HCT116 (cell line): Measurements from ENCODE around the gene NTN5. TPM values are rescaled to one million over a fixed set of nuclear protein-coding genes. Genes with fewer than 3 reads are reported as not detected.
A peak's percentile ranks its signal among the peaks of the same experiment; 100 is the strongest.

Experiments
- CBX3 ChIP-seq: IDR thresholded peaks from 2 replicates; pipeline ENCODE4 v1.6.1; 2012; ENCODE audit warnings: low read depth
- CEBPB ChIP-seq: IDR thresholded peaks from 2 replicates; pipeline ENCODE4 v1.6.1; 2012; ENCODE audit warnings: low read depth
- EGR1 ChIP-seq: IDR thresholded peaks from 2 replicates; pipeline ENCODE4 v1.6.1; 2012; ENCODE audit warnings: low read depth
- ELF1 ChIP-seq: IDR thresholded peaks from 2 replicates; pipeline ENCODE4 v1.6.1; 2012; ENCODE audit warnings: low read depth, borderline replicate concordance
- EZH2 ChIP-seq: fragments of 200-600 bp; sonication (generic); IDR thresholded peaks from 2 replicates; pipeline ENCODE4 v1.6.1; 2017; ENCODE audit warnings: antibody characterized with exemption, mixed run types
- EZH2phosphoT487 ChIP-seq: fragments of 200-600 bp; IDR thresholded peaks from 2 replicates; pipeline ENCODE4 v1.6.1; 2018; ENCODE audit warnings: antibody characterized with exemption, borderline replicate concordance
- FOSL1 ChIP-seq: IDR thresholded peaks from 2 replicates; pipeline ENCODE4 v1.6.1; 2012; ENCODE audit warnings: low read depth
- JUND ChIP-seq: IDR thresholded peaks from 2 replicates; pipeline ENCODE4 v1.6.1; 2012
- POLR2A ChIP-seq: IDR thresholded peaks from 2 replicates; pipeline ENCODE4 v1.7.0; 2011; ENCODE audit warnings: borderline replicate concordance; ENCODE audit not compliant: insufficient read depth, insufficient read length; ENCODE audit errors: extremely low read depth
- POLR2AphosphoS5 ChIP-seq: IDR thresholded peaks from 2 replicates; pipeline ENCODE4 v1.6.1; 2011; ENCODE audit warnings: mild to moderate bottlenecking, low read depth, low read length, moderate library complexity
- SIN3A ChIP-seq: IDR thresholded peaks from 2 replicates; pipeline ENCODE4 v1.6.1; 2012; ENCODE audit warnings: low read depth
- SP1 ChIP-seq: IDR thresholded peaks from 2 replicates; pipeline ENCODE4 v1.6.1; 2012; ENCODE audit warnings: low read depth
- SRF ChIP-seq: IDR thresholded peaks from 2 replicates; pipeline ENCODE4 v1.6.1; 2012; ENCODE audit warnings: low read depth
- YY1 ChIP-seq: IDR thresholded peaks from 2 replicates; pipeline ENCODE4 v1.6.1; 2011; ENCODE audit warnings: low read length, low read depth, moderate library complexity, mild to moderate bottlenecking; ENCODE audit not compliant: insufficient replicate concordance; ENCODE audit errors: extremely low read depth
- ZNF274 ChIP-seq: fragments of 200-500 bp; sonication (Bioruptor generic); IDR thresholded peaks from 2 replicates; pipeline ENCODE4 v1.6.1; 2014; ENCODE audit warnings: mild to moderate bottlenecking, low read depth, low read length, inconsistent platforms
- total RNA-seq: library from RNA; stranded (reverse); gene quantifications from one replicate; pipeline ENCODE4 v1.2.1, GENCODE V29; 2021; ENCODE audit not compliant: unreplicated experiment
- TF ChIP-seq, protein P1 (sequence below): IDR thresholded peaks from 2 replicates; pipeline ENCODE4 v1.6.1; 2012; ENCODE audit warnings: low read depth
- TF ChIP-seq, protein P2 (sequence below): IDR thresholded peaks from 2 replicates; pipeline ENCODE4 v1.6.1; 2011; ENCODE audit warnings: mild to moderate bottlenecking, low read length, moderate library complexity; ENCODE audit not compliant: insufficient replicate concordance; ENCODE audit errors: extremely low read depth

The NTN5 gene
- total RNA-seq, 1 experiment from 2014 or later, result 3.1 TPM

DNA sequence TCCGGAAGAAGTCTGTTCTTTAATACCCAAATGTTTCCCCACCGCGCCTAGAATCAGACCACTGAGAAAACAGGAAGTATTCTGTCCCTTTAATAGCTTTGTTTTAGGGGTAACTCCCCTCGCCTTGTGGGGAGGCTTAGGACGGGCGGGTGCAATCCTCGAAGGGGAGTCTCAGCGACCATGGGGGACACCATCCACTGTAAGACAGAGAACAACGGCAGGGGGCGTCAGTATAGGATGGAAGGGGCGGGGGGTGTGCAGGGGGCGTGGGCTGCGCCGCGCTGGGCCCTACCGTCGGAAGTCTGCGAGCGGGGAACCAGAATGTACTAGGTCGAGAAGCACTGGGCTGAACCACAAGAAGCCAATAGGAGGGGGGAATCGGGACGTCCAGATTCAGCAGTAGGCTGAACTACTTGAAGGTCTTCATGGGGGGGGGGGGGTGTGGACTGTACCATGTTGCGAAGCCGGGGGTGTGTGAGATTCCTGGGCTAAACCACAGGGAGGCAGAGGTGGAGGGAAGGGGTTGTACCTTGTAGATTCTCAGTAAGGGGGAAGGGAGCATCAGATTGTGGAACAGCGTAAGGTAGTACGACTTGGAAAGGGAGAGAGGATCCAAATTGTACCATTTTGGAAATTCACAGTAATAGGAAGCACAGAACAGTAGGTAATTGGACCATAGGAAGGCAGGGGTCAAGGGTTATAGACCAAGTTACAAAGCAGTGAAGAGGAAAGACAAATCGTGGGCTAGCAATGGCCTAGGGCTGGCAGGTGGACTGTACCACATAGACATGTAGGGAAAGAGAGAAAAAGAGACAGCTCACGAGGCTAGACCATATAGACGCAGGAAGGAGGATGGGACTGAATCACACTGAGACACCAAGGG, 34.6 kb downstream of the NTN5 start (continued):
- TF ChIP-seq, protein P1, sequence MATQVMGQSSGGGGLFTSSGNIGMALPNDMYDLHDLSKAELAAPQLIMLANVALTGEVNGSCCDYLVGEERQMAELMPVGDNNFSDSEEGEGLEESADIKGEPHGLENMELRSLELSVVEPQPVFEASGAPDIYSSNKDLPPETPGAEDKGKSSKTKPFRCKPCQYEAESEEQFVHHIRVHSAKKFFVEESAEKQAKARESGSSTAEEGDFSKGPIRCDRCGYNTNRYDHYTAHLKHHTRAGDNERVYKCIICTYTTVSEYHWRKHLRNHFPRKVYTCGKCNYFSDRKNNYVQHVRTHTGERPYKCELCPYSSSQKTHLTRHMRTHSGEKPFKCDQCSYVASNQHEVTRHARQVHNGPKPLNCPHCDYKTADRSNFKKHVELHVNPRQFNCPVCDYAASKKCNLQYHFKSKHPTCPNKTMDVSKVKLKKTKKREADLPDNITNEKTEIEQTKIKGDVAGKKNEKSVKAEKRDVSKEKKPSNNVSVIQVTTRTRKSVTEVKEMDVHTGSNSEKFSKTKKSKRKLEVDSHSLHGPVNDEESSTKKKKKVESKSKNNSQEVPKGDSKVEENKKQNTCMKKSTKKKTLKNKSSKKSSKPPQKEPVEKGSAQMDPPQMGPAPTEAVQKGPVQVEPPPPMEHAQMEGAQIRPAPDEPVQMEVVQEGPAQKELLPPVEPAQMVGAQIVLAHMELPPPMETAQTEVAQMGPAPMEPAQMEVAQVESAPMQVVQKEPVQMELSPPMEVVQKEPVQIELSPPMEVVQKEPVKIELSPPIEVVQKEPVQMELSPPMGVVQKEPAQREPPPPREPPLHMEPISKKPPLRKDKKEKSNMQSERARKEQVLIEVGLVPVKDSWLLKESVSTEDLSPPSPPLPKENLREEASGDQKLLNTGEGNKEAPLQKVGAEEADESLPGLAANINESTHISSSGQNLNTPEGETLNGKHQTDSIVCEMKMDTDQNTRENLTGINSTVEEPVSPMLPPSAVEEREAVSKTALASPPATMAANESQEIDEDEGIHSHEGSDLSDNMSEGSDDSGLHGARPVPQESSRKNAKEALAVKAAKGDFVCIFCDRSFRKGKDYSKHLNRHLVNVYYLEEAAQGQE, result no peak
- TF ChIP-seq CBX3 (no peak), SIN3A (no peak), JUND (no peak), POLR2A (peak; percentile 51), EGR1 (no peak), POLR2AphosphoS5 (peak; percentile 72), FOSL1 (no peak), EZH2 (no peak), ZNF274 (no peak), ELF1 (no peak), CEBPB (no peak), EZH2phosphoT487 (no peak), SP1 (no peak), SRF (no peak), YY1 (no peak)
- TF ChIP-seq, protein P2, sequence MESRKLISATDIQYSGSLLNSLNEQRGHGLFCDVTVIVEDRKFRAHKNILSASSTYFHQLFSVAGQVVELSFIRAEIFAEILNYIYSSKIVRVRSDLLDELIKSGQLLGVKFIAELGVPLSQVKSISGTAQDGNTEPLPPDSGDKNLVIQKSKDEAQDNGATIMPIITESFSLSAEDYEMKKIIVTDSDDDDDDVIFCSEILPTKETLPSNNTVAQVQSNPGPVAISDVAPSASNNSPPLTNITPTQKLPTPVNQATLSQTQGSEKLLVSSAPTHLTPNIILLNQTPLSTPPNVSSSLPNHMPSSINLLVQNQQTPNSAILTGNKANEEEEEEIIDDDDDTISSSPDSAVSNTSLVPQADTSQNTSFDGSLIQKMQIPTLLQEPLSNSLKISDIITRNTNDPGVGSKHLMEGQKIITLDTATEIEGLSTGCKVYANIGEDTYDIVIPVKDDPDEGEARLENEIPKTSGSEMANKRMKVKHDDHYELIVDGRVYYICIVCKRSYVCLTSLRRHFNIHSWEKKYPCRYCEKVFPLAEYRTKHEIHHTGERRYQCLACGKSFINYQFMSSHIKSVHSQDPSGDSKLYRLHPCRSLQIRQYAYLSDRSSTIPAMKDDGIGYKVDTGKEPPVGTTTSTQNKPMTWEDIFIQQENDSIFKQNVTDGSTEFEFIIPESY, result no peak
- TF ChIP-seq, all 23 proteins: peak for 4
